ENCODE data around the gene PIK3C2G.

PIK3C2G gene

GRCh38 chr12:18340186-18340585, 78.9 kb downstream of the PIK3C2G start:
- H3K4me1 ChIP-seq (ENCODE audit: low read depth, poor library complexity, severe bottlenecking): no peaks in the 10 kb centered on the region
- no peak overlapping the region for H3K9ac ChIP-seq
- H3K27me3 ChIP-seq (ENCODE audit: insufficient read depth, low read depth): no peaks in the 10 kb centered on the region
- no peaks in the 10 kb centered on the region for H3K79me2 ChIP-seq (ENCODE audit: insufficient read depth, low read depth)
- no peak for TF ChIP-seq CTCF (conservative IDR thresholded peaks at IDR 0.05; ENCODE audit: low read depth, low read length)
- no peaks in the 10 kb centered on the region for H4K20me1 ChIP-seq (ENCODE audit: insufficient read depth)
- no peaks in the 10 kb centered on the region for H3K36me3 ChIP-seq (ENCODE audit: insufficient read depth)
- H3K4me3 ChIP-seq (IDR thresholded peaks at IDR 0.05; ENCODE audit: insufficient read depth, low read depth, low read length): no peak overlapping the region
- H3K27ac ChIP-seq: no peak overlapping the region
- no peak overlapping the region for H3K4me2 ChIP-seq
- H2AFZ ChIP-seq (ENCODE audit: low read depth): no peak overlapping the region

- Histone ChIP-seq H2AFZ (ENCODE audit: low read depth) (no peak overlapping the region), H3K4me1 (ENCODE audit: low read depth, poor library complexity, severe bottlenecking) (no peaks in the 10 kb centered on the region), H3K4me3 (IDR thresholded peaks at IDR 0.05; ENCODE audit: insufficient read depth, low read depth, low read length) (no peak overlapping the region), H3K36me3 (ENCODE audit: insufficient read depth) (no peaks in the 10 kb centered on the region), H3K4me2 (no peak overlapping the region), H3K79me2 (ENCODE audit: insufficient read depth, low read depth) (no peaks in the 10 kb centered on the region), H4K20me1 (ENCODE audit: insufficient read depth) (no peaks in the 10 kb centered on the region), H3K9ac (no peak overlapping the region), H3K27ac (no peak overlapping the region), H3K27me3 (ENCODE audit: insufficient read depth, low read depth) (no peaks in the 10 kb centered on the region)
- TF ChIP-seq CTCF (conservative IDR thresholded peaks at IDR 0.05; ENCODE audit: low read depth, low read length): no peak
Observed at GRCh38 chr12:18340786-18341185, 79.5 kb downstream of the PIK3C2G start.

GRCh38 chr12:18343708-18344107, 82.4 kb downstream of the PIK3C2G start:
- Histone ChIP-seq H3K36me3 (ENCODE audit: insufficient read depth) (no peaks in the 10 kb centered on the region), H3K4me2 (no peak overlapping the region), H3K9ac (no peak overlapping the region), H2AFZ (ENCODE audit: low read depth) (no peak overlapping the region), H3K4me3 (IDR thresholded peaks at IDR 0.05; ENCODE audit: insufficient read depth, low read depth, low read length) (no peak overlapping the region), H3K4me1 (ENCODE audit: low read depth, poor library complexity, severe bottlenecking) (no peaks in the 10 kb centered on the region), H4K20me1 (ENCODE audit: insufficient read depth) (no peaks in the 10 kb centered on the region), H3K79me2 (ENCODE audit: insufficient read depth, low read depth) (no peaks in the 10 kb centered on the region), H3K27ac (no peak overlapping the region), H3K27me3 (ENCODE audit: insufficient read depth, low read depth) (no peaks in the 10 kb centered on the region)
- TF ChIP-seq CTCF (conservative IDR thresholded peaks at IDR 0.05; ENCODE audit: low read depth, low read length): no peak

DNA sequence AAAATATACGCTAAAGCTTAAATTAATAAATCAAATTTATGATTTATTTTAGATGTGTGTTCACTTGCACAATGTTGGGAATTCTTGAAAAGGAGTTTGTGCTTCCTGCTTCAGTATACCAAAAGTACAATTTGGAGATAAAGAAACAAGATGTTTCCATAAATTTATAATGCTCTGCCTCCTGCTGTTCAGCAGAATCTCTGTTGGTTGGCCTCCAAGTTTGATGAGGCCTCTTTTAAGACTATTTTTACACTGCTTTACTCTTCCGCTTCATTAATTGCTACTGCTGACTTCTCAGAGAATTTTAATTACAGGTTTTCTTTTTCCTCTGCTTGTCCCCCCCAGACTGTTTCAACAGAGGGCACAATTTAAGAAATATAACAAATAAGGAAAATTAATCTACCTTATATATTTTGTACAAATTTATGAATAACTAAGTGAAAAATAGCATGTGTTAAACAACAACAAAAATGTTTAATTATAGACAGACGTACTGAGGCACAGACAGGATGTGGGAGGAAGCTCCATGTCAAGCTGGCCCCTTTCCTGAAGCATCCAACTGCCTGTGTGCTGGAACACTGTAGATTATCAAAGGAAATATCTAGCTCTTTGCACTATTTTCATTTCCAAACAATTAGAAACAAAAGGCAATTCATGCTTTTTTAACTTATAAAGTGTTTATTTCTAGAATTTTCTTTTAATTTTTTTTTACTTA, 83.9 kb downstream of the PIK3C2G start:
- no peak overlapping the region for H3K4me2 ChIP-seq
- H2AFZ ChIP-seq (ENCODE audit: low read depth): no peak overlapping the region
- no peaks in the 10 kb centered on the region for H3K27me3 ChIP-seq (ENCODE audit: insufficient read depth, low read depth)
- H3K9ac ChIP-seq: no peak overlapping the region
- H3K4me1 ChIP-seq (ENCODE audit: low read depth, poor library complexity, severe bottlenecking): no peaks in the 10 kb centered on the region
- no peaks in the 10 kb centered on the region for H4K20me1 ChIP-seq (ENCODE audit: insufficient read depth)
- H3K27ac ChIP-seq: no peak overlapping the region
- no peaks in the 10 kb centered on the region for H3K79me2 ChIP-seq (ENCODE audit: insufficient read depth, low read depth)
- no peak for TF ChIP-seq CTCF (conservative IDR thresholded peaks at IDR 0.05; ENCODE audit: low read depth, low read length)
- no peak overlapping the region for H3K4me3 ChIP-seq (IDR thresholded peaks at IDR 0.05; ENCODE audit: insufficient read depth, low read depth, low read length)
- no peaks in the 10 kb centered on the region for H3K36me3 ChIP-seq (ENCODE audit: insufficient read depth)

All from KMS-11 (cell line).